ENCODE results near the gene S100A12.

- TF ChIP-seq CTCF (IDR thresholded peaks at IDR 0.05) (no peak), POLR2A (IDR thresholded peaks at IDR 0.05) (no peak)
Measured at GRCh38 chr1:153386500-153386901, 11.1 kb upstream of the S100A12 start.
